Measurements from ENCODE around the gene PAX8. TPM values are rescaled to one million over a fixed set of nuclear protein-coding genes. Genes with fewer than 3 reads are reported as not detected.

Gene PAX8
- total RNA-seq, 1 experiment from 2014 or later = 0.08 TPM

DNA sequence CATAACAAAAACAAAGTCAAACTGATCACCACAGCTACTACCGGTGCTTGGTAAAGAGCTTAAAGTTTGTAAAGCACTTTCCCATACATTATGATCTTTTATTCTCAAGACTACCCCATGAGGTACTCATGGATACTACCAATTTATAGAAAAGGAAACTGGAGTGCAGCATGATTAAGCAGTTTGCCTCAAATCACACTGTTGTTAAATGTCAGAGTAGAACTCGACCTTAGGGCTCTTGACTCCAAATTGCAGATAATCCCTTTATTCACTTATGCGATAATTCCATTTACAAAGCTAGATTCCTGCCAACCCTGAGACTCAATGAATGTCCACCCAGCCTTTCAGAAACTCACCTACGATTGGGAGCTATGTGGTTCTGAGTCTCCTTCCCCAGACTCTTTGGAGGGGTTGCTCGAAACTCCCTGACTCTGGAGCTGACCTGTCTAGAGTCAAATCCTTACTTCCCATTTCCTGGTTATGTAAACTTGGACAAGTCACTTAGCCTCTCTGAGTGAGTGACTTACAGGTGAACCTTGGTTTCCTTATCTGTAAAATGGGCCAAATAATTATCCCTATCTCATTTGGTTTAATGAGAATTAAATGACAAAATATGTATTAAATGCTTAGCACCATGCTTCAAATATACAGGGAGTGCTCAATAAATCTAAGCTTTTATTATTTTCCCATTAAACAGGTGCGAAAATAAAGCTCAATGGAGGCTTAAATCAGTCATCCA is 57.6 kb downstream of the PAX8 start:
- no peak for DNase-seq (ENCODE audit: low spot score)

DNA sequence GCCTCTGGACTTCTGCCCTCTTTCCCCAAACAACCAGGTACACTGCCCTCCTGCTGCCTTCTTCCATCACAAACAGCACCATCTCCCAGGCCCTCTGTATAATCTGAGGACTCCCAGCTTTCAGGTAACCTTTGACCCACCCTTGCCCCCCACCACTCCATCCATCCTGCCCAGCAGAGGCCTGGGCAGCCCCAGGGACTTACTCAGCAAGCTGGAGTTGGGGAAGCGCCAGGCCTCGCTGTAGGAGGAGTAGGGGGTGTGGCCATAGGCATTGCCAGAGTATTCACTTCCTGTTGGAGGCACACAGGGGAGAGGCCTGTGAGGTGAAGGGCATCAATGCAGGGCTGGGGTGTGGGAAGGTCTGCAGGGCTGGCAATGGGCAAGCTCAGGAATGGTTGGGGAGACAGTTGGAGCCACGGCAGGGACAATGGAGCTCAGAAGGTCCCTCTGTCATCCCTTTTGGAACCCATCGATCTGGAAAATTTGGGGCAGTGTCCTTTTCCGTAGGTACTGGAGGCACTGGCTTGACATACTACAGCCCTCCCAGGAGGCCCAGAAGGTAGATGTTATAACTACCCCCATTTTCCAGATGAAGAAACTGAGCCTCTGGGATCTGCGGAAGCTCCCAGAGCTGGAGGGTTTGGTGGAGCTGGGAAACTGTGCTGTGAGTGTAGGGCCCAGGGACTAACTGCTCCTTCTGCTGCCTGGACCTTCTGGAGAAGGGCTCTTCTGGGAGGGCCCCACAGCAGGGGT is 58.7 kb downstream of the PAX8 start:
- DNase-seq (ENCODE audit: low spot score) = peak; percentile 72

DNA sequence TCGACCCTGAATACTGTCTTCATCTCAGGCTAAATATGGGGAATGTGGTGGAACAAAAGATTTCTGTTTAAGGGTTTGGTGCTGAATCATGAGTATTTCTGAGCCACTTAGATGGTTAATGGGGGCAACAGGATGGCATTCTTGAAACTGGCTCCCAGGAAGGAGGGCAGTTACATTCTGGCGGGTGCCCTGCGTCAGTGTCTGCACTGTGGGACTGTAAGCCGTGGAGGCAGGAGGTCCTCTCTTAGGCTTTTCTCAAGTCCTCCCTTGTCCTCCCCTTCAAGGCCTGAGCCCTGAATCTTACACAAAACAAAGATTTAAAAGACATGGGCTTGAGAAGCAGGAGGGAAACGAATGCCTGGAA is 59.2 kb downstream of the PAX8 start:
- no peak for DNase-seq (ENCODE audit: low spot score)

DNA sequence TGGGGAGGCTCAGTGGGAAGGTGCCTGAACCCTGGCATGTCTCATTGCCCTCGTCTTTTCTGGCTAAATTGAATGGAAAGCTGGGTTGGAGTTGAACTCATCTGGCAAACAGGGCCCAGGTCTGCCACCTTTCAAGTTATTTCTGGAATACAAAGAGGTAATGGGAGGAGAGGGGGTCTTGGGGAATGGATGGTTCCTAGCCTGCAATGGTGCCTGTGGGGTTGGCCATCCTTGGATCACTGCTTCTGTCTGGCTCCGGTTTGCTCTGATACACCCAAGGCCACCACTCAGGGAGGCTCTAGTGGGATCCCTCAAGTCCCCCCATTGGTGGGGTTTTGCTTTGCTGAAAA is 59.7 kb downstream of the PAX8 start:
- DNase-seq (ENCODE audit: low spot score) = no peak

DNA sequence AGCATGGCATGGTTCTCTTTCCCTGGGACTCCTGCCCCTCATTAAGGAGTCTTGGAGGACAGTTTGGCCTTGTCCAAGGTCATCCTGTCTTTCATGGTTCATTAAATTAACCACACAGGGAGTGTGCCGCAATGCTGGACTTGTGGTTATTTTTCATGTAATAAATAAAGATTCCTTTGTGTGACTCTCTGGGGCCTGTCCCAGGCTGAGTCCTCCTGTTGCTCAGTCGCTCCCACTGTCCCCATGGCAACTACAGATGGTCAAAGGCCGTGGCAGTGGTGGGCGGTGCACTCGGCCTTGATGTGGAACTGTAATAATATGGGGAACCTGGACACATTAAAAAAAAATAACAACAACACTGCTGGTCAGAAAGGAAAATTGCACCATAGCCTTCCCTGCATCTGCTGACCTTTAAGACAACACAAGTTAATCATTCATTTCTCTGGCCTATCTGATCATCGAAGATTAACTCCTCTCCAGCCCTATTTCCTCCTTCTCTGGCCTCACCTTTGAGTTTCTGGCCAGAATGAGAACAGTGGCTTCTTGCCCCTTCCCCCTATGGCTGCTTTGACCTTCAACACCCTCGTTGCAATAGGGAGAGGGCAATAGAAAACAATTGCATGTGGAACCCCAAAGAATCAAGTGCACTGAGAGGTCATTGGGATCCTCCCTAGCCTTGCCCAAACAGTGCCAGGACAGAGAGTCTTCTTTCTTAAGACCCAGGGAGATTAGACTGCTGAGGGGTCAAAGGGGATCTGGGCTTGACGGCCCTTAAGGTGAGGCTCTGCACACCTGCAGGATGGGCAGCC is 60.2 kb downstream of the PAX8 start:
- no peak for DNase-seq (ENCODE audit: low spot score)

DNA sequence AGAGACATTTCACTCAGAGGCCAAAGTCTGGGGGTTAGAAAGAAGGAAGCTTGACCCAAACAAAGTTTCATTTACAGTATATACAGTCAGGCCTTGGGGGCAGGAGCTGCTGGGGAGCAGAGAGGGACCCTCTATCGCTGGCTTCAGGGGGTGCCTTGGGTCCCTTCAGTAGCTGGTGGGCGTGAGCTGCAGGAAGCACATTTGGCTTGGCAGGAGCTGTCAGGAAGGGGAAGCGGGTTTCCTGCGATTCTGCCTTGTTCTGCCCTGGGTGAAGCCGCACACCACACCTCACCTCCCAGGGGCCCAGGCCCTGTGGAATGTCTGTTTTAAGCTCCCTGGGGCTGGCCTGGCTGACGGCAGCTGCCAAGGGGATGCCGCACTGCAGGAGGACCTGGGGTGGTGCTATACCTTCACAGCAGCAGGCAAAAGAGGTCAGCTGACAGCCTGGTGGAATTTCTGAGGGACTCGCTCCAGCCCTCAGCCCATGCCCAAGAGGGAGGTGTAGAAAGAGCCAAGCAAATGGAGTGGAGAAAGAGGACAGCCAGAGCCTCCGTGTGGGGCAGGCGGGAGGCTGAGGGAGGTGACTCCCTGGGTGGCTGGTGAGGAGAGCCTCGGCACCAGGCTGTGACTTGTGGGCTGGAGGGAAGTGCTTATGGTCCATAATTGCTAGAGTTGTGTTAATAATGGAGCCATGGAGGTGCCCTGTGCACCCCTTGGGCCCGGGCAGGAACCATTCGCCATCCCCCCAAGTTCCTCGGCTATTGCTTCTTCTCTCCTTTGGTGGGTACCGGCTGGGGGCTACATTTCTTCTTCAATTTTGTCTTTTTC is 61.1 kb downstream of the PAX8 start:
- peak; percentile 26 for DNase-seq (ENCODE audit: low spot score)

DNA sequence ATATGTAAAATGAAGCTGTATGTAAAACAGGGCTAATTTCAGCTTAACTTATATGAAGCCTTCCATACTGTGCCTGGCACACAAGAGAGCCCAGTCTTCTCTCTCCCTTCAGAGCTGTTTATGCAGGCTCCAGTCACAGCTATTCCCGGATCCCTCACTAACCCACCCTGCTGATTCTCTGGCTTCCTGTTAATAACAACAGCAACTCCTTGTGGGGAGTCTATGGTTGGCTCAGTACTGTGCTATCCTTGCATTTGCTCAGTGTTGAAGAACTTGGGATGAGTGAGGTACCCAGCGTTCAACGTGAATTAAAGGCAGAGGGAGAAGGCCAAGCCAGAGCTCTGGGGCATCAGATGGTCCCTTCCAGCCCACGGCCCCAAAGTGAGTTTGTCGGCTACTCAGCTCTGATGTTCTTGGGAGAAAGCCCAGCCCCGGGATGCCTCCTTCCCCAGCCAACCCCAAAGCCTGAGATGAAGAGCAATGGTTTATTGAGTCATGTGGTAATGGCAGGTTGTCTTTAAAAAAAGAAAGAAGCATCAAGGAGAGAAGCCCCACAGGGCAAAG is 61.7 kb downstream of the PAX8 start:
- no peak for DNase-seq (ENCODE audit: low spot score)

DNA sequence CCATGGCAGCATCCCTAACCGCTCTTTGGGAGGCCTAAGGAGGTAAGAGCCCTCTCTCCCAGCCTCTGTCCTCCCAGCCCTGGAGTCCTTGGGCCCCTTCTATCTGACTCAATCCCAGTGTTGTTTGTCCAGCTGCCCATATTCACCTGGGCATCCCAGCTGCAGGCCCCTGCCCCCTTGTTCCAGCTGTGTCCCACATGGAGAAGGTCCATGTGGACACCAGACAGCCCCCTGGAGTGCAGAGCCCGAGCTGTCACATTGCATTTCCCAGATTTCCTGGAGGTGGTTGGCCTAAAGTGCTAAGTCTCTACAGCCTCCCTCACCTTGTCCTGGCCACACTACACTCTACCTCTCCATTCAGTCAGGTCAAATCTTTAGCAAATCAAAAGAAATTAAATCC is 62.4 kb downstream of the PAX8 start:
- no peak for DNase-seq (ENCODE audit: low spot score)

DNA sequence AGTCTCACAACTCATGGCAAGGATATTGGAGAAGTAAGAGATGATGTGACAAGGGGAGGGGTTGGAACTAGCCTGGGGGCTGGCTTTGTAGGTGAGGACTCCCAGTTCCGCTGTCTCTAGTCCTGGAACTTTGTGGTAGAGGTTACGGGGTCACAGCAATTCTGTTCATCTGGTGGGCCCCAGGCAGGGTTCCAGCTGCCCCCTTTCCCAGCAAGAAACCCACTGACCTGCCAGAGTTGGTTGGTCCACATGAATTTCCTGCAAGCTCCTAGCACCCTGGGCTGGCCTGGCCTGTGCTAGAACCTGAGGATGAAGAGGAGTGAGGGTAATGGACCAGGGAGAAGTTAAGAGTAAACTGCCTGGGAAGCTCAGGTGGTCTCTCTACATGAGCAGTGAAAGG is 63.7 kb downstream of the PAX8 start:
- DNase-seq (ENCODE audit: low spot score) = no peak

DNA sequence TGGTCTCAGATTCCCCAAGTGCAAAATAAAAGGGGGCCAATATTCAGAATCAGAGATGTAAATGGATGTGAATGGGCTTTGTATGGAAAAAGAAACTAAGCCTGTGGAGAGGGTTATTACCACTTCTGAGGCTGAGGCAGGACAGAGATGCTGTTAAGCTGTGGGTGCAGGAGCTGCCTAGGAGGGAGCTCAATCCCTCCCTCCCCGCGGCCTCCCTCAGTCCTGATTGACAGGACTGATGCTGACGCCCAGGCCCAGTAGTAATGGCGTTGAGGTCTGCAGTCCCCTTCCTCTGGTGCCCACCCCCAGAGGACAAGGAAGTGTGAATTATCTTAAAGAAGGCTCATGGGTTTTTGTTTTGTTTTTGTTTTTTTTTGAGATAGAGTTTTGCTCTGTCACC is 64.6 kb downstream of the PAX8 start:
- no peak for DNase-seq (ENCODE audit: low spot score)

DNA sequence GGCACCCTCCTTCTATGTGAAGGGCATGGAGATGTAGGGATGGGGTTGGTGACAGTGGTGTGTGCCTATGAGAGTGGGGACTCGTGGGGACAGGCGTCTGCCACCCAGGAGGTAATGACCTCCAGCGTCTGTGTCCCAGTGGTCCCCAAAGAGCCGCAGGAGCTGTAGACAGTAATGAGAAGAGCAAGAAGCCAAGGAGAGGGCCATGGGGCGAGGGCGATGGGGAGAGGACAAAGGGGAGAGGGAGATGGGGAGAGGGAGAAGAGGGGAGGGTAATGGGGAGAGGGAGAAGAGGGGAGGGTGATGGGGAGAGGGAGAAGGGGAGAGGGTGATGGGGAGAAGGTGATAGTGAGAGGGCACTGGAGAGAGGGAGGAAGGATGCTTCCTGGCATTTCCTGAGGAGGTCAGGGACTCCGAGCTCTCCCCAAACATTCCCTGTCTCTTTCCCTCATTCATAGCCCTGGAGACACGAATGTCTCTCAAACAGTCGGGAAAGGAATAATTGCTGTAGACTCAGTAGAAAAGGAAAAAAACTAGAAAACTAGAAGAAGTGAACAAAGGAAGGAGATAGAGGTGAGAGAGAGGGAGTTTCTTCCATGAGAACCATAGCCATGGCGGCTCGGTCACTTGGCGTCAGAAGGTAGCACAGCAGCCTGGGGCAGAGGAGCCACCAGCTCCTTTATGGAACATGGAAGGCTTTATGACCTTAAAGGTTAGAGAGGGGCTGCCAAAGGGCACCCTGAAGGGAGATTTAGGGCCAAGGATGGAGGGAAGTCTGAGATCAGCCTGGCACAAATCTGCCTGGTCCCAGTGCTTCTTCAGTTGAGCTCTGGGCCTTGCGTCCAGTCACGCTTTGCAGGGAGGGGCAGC is 65.4 kb downstream of the PAX8 start:
- DNase-seq (ENCODE audit: low spot score) = no peak

DNA sequence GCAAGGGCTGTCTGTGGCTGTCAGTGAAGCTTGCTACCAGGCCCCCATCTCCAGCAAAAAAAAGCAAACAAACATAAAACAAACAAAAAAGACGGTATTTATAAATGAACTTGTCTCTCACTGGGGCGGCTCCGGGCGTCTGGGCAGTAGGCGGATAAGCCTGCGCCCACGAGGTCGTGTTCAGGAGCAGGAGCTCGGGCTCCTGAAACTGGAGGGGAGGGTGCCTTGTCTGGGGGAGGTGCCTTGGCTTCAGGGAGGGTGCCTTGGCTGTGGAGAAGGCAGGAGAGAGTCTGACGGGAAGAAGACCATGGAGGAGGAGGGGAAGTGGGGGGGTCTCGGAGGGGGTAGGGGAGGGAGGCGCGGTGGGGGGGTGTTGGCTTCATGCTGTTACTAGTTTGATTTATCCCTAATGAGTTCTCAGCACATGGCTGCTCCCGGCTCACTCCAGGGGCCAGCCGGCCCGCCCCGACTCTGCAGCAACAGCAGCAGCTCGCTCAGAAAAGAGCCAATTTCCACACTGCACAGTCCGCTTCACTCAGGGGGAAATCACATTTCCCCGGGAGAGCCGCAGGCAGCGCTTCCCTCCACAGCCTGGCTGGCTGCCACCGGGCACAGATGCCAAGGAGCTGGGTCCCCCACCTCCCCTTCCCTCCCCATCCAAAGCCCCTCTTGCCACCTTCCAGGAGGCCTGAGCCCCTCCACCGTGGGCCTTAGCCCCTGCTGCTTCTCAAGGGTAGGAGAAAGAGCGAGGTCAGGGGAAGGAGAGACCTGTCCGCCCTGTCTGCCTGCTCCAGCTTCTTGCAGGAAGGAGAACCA is 66.3 kb downstream of the PAX8 start:
- no peak for DNase-seq (ENCODE audit: low spot score)

DNA sequence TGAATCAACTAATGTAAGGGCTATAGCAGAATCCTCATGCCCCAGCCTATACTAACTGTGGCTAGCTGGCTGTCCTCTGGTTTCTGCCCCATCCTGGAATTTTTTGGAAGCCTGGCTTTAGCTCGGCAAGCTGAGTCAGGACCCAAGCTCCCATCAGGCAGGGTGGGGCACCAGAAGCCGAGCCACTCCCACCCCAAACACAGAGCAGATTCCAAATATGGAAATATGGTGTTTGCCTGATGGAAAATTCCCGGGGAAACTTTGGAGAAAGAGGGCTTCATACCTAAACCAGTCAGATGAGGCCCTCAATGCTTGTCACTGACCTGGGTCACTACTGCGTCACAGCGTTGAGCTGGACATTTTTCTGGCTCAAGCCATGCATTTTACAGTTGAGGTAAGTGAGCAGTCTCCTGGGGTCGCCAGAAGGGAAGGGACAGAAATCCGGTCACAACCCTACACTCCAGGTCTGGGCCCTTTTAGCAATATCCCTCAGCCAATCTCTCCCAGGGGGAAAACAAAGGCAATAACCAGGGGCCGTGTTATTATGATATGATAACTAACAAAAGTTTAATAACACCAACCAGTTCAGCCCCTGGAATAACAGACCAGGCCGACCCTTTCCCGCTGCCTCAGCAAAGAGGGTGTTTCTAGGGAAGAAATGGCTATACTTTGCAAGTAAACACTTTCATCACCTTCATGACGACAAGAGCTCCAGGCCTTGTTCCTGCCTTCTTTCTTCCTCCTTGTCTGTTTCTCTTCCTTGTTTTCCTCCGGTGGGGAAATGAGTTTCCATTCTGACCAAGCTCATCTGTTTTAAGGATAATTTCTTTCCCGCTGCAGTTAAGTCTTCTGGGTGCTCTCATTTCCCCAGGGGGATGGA is 67.3 kb downstream of the PAX8 start:
- peak; percentile 42 for DNase-seq (ENCODE audit: low spot score)

DNA sequence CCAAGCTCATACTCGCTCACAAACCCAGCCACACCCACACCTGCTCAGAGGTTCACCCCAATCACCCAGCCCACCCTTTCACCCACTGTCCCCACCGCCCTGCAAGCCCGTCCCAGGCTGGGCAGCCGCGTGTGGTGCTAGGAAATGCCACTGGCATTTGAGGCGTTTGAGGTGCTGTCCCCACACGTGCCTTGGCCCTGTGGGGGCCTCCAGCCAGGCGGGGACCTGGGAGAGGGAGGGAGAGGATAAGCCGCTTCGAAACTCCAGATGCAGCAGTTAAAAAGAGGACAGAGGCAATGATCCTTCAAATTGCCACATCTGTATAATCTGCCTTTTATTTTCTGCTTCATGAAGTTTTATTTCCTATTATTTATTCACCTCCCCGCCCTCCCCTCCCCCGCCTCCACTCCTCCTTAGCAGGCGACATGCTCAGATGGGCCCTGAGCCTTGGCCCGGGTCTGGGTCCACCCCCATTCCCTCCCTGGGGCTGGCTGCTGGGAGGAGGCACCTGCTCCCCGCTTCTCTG is 69.0 kb downstream of the PAX8 start:
- no peak for DNase-seq (ENCODE audit: low spot score)

DNA sequence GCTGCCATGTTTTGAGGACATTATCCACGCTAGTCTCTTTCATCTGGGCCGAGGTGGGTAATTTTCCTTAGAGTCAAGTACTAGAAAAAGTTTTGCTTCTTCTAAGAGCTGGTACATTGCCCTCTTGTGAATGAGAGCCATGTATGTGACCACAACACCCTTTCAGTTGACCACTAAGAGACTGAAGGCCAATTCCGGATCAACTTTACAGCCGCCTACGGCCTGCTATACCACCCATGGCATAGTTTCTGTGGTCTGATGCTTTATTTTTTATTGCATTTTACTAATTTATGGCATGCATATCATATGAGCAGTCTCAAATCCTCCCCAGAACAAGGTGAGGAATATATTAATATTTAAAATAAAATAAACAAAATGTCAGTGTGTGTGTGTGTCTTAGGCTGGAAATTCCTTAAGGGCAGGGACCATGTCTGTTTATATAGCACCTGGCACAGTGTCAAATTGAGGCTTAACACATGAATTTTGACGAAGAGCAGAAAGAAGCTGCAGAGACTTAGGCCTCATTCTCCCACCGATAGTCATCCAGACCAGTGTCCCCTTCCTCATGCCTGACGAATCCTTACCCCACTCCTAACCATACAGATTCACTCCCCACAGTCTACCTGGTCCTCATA is 69.6 kb downstream of the PAX8 start:
- peak; percentile 52 for DNase-seq (ENCODE audit: low spot score)

DNA sequence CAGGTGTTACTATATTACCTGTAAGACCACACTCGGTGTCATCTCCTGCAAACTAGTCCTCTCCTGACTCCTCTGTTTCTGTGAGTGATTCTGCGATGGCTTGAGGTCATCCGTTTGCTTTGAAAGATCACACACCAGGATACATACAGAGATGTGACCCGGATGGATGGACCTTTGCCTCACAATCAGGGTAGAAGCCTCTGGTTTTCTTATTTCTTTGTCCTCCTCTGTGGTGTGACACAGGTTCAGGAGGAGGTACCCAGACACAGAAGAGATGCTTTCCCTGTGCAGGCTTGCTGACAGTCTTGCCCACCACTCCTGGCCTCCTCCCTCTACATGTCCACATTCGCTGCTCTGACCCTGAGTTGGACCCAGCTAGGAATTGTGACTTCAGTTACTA is 70.3 kb downstream of the PAX8 start:
- no peak for DNase-seq (ENCODE audit: low spot score)

DNA sequence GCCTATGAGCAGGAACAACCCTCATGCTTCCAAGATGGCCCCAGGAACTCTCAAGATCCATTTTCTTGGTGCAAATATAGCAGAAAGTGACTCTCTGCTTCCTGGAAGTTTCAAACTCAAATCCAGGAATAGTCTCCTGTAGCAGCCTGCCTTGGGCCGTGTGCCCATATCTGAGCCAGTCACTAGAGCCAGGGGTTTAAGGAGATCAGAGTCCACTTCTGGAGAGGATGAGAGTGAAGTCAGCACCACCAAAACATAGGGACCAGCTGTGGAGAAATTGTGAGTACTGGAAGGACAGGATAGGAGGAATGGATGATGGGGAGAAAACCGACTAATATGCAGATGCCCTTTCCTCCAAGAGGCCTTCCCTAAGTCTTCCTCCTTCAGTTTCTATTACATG is 71.7 kb downstream of the PAX8 start:
- DNase-seq (ENCODE audit: low spot score) = no peak

DNA sequence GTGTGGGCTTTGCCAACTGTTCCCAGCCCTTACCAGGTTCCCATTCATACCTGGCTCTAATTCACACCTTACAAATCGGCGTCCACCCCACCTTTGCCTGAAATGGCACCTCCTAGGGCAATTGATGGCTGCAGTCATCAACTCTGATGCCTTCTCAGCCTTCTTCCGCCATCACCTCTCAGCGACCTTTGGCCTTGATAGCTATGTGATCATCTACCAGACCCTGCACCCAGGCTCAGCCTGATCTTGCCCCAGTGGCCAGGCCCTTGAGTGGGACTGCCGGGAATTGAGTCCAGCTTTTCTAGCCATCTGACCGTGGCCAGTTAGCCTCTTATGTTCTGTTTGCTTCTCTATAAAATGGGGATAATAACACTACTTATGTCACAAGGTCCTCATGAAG is 72.5 kb downstream of the PAX8 start:
- DNase-seq (ENCODE audit: low spot score) = no peak

Measured in H4 (cell line).